SU-DHL-6 (cell line): ENCODE data around the gene NR5A2.

Experiments
- CTCF ChIP-seq: fragments of 200-600 bp; sonication (generic); IDR thresholded peaks from one replicate; pipeline ENCODE4 v1.5.1; 2017; ENCODE audit warnings: antibody characterized with exemption, mild to moderate bottlenecking, low read length, moderate library complexity; ENCODE audit not compliant: insufficient read depth, poor library complexity, severe bottlenecking
- EZH2phosphoT487 ChIP-seq: fragments of 200-600 bp; sonication (generic), shearing (Covaris generic); conservative IDR thresholded peaks from 2 replicates; pipeline ENCODE4 v1.6.1; 2018; ENCODE audit warnings: mild to moderate bottlenecking, antibody characterized with exemption, low read length, moderate library complexity, mixed read lengths

- TF ChIP-seq CTCF (no peak), EZH2phosphoT487 (no peak)
These were observed 170.7 kb downstream of the NR5A2 start for GRCh38 chr1:200198236-200198635.
